RWPE1 (cell line): ENCODE data around the gene ZNF827.

Experiments
- CTCF ChIA-PET: fragments of 350-600 bp; sonication (Branson Sonifier 250); formaldehyde crosslinking; extraction: SDS; loops from one replicate; lab custom pipeline; 2021; lab: Yijun Ruan, JAX
- POLR2A ChIA-PET: fragments of 400-600 bp; formaldehyde crosslinking; extraction: SDS; loops from one replicate; lab custom pipeline; 2020; ENCODE audit warnings: antibody characterized with exemption; ENCODE audit not compliant: low non-redundant PET; lab: Yijun Ruan, JAX
- DNase-seq: peaks from one replicate; pipeline ENCODE4 v3.0.0; 2012; ENCODE audit warnings: low spot score
- H3K27ac ChIP-seq: fragments of 450-650 bp; 2 replicates; pipeline ENCODE4 v1.5.1; 2017
- CTCF ChIP-seq: fragments of 450-650 bp; conservative IDR thresholded peaks from 2 replicates; pipeline ENCODE4 v1.5.1; 2017; ENCODE audit warnings: low read depth, mild to moderate bottlenecking

Gene ZNF827

GRCh38 chr4:145902522-145902921 is 36.1 kb downstream of the ZNF827 start:
- CTCF ChIA-PET: no interaction called here
- no peak for TF ChIP-seq CTCF
- H3K27ac ChIP-seq: no peak overlapping the region
- DNase-seq: no peak
- POLR2A ChIA-PET: no interaction called here

GRCh38 chr4:145899886-145900460 is 38.6 kb downstream of the ZNF827 start:
- ChIA-PET POLR2A (no interaction called here), CTCF (no interaction called here)
- no peak overlapping the region for H3K27ac ChIP-seq
- TF ChIP-seq CTCF: no peak
- DNase-seq: no peak

GRCh38 chr4:145898926-145899531 is 39.6 kb downstream of the ZNF827 start:
- CTCF ChIA-PET: no interaction called here
- POLR2A ChIA-PET: no interaction called here
- TF ChIP-seq CTCF: no peak
- DNase-seq: no peak
- no peak overlapping the region for H3K27ac ChIP-seq

- POLR2A ChIA-PET: no interaction called here
These were observed 40.2 kb downstream of the ZNF827 start for GRCh38 chr4:145898466-145898865.

GRCh38 chr4:145895056-145895455 is 43.6 kb downstream of the ZNF827 start:
- no peak for TF ChIP-seq CTCF
- ChIA-PET POLR2A (no interaction called here), CTCF (interaction anchor here (1.2 kb wide), 1 partner anchor 171 kb away, joined by 3 read pairs; no protein-coding TSS in a partner anchor)
- no peak for DNase-seq
- H3K27ac ChIP-seq: no peak overlapping the region

More at GRCh38 chr4:145898466-145898865, 40.2 kb downstream of the ZNF827 start:
- no peak for DNase-seq
- TF ChIP-seq CTCF: no peak
- H3K27ac ChIP-seq: no peak overlapping the region
- CTCF ChIA-PET: no interaction called here

- no peak for TF ChIP-seq CTCF
- CTCF ChIA-PET: no interaction called here
- POLR2A ChIA-PET: no interaction called here
- no peak overlapping the region for H3K27ac ChIP-seq
- no peak for DNase-seq
These were observed 46.7 kb downstream of the ZNF827 start for GRCh38 chr4:145891958-145892357.
